Prostate gland (tissue), 2 donors: Measurements from ENCODE around the gene SSBP1.

Experiments
- CTCF ChIP-seq, 4 experiments: fragments of 200-600 bp in 2 of 4; fragments of 450-650 bp in 2 of 4; sonication (generic) in 2 of 4; IDR thresholded peaks; 1 replicate in 3 of 4; 2 replicates in 1 of 4; pipeline ENCODE4 v1.5.1; 2016 to 2019; ENCODE audit warnings: antibody characterized with exemption in 4 of 4, mild to moderate bottlenecking in 2 of 4, moderate library complexity in 2 of 4
- POLR2A ChIP-seq: fragments of 450-650 bp; IDR thresholded peaks from one replicate; pipeline ENCODE4 v1.6.1; 2016; ENCODE audit warnings: antibody characterized with exemption, mild to moderate bottlenecking
- POLR2AphosphoS5 ChIP-seq: sonication (generic); formaldehyde crosslinking; IDR thresholded peaks from one replicate; pipeline ENCODE4 v1.6.1; 2017; ENCODE audit warnings: antibody characterized with exemption

GRCh38 chr7:141696348-141696747 is 41.8 kb upstream of the SSBP1 start:
- TF ChIP-seq CTCF (IDR thresholded peaks at IDR 0.05) (no peak), POLR2A (no peak), POLR2AphosphoS5 (no peak)
